ENCODE measurements around the gene GALNT18.

Gene GALNT18

DNA sequence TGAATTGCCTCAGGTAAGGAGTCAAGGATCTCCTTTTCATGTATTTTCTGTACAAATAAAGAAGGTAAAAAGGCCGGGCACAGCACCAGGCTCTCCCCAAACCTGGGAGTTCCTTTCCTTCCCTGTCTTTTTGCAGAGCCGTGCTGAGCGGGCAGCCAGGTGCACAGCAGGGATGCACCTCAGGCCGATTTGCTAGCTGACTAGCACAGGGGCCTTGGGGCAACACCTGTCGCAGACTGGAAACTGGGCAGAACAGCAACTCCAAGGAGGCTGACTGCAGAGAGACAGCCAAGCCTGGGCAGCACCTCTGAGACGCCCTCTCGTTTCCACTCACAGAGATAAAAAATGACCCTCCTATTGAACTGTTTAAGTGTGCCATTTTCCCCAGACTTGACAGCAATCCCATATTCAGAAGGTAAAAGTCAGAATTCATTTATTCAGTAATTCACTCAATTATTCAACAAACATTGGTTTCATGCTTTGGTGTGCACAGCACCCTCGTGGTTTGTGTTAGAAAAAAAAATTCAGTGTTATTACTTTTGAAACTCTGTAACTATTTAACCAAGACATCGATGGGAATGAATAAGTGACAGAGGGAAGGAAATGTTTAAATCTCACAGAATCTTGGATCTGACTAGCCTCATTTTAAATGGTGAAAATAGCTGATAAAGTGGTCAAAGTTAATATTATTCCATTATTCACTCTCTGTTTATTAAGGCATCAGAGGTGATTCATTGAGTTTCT, 120.9 kb downstream of the GALNT18 start:
- no peak for DNase-seq (ENCODE audit: low read depth, low spot score)

- DNase-seq (ENCODE audit: low read depth, low spot score), result no peak
Observed at GRCh38 chr11:11499300-11499699, 122.5 kb downstream of the GALNT18 start.

- no peak for DNase-seq (ENCODE audit: low read depth, low spot score)
Observed at GRCh38 chr11:11498195-11498594, 123.6 kb downstream of the GALNT18 start.

- no peak for DNase-seq (ENCODE audit: low read depth, low spot score)
Observed at GRCh38 chr11:11496879-11497278, 124.9 kb downstream of the GALNT18 start.

DNA sequence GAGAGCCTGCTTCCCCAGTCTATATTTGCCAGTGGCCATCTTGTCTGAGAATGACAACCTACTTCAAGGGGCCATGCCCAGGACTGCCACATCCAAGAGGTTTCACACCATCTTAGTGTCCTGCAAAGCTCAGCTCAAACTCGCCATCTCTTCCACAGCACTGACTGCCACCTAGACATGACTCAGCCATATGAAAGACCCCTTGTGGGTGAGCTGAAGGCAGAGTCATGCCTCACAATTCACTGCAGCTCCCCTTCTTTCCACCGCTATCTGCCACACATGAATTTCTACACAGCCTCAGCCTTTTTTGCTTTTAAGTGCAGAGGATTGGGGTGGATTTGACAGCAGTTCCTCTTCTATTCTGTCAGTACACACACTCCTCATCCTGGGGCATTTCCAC, 127.5 kb downstream of the GALNT18 start:
- no peak for DNase-seq (ENCODE audit: low read depth, low spot score)

DNA sequence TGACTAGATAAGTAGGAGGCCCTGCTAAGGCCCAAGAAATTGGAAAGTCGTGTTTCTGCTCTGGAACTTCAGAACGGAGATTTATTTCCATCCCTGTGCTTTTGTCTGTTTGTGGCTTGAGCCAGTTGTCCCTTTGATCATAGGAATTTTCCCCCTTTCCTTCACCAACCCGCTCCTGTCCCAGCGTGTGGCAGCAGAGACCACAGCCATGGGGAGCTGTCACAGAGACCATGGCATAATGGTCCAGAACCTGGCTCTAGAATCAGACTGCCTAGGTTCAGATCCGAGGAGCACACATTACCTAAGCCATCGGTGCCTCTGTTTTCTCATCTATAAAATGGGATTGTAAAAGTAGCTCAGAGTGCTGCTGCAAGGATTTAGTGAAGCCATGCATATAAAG, 128.1 kb downstream of the GALNT18 start:
- DNase-seq (ENCODE audit: low read depth, low spot score), result no peak

- no peak for DNase-seq (ENCODE audit: low read depth, low spot score)
Observed at GRCh38 chr11:11491589-11491988, 130.2 kb downstream of the GALNT18 start.

GRCh38 chr11:11491014-11491413, 130.8 kb downstream of the GALNT18 start:
- no peak for DNase-seq (ENCODE audit: low read depth, low spot score)

- no peak for DNase-seq (ENCODE audit: low read depth, low spot score)
Observed at GRCh38 chr11:11486423-11486822, 135.4 kb downstream of the GALNT18 start.

- DNase-seq (ENCODE audit: low read depth, low spot score), result no peak
Observed at GRCh38 chr11:11486002-11486401, 135.8 kb downstream of the GALNT18 start.

- DNase-seq (ENCODE audit: low read depth, low spot score), result no peak
Observed at GRCh38 chr11:11483627-11484026, 138.2 kb downstream of the GALNT18 start.

DNA sequence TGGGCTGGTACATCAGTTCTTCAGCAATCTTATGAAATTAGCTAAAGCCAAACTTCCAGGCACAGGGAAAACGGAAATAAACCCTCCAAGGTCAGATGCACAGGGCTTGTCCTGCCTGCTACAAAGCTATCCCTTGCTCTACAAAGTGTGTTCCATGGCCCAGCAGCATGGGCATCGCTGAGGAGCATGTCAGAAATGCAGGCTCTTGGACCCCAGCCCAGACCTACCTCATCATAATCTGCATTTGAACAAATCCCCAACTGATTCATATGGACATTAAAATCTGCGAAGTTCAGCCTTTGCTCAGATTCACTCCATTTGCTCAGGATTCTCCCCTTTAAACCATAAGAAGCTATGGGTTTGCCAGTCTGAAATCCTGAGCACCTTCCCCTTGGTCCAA, 139.1 kb downstream of the GALNT18 start:
- no peak for DNase-seq (ENCODE audit: low read depth, low spot score)

GRCh38 chr11:11481371-11481770, 140.4 kb downstream of the GALNT18 start:
- DNase-seq (ENCODE audit: low read depth, low spot score), result no peak

DNA sequence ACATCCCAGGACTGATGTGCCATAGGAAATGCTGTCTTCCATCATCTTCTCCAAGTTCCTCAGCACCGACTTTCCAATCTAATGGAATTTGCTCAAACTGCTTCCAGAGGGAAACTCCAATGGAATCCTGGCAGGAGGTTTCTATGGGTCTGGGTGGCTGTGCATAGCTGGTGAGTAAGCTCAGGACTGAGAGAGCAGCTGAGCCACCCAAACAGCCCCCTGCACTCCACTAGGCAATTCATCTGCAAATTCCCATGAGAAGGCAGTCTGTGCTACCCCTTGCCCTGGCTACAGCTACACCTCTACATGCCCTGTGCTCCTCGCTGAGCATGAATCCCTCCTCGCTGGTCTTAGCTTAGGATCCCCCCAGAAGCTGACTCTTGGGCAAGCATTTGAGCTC, 140.8 kb downstream of the GALNT18 start:
- no peak for DNase-seq (ENCODE audit: low read depth, low spot score)

DNA sequence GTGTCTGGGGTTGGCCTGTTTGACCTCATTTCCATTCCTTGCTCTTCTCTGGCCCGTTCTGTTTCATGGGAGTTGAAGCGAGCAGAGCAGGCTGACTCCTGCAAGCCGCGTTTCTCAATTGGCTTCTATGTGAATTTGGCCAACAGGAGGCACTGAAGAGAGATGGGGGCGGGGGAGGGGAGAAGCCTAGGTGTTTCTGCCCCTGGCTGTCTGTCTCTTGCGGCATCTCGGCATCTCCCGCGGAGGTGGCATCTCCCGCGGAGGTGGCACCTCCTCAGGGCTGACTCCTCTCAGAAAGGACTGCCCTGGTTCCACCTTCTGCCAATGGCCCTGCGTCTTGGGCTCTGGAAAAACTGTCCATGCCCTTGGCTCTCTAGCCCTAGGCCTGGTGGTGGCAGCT, 143.1 kb downstream of the GALNT18 start:
- no peak for DNase-seq (ENCODE audit: low read depth, low spot score)

GRCh38 chr11:11477695-11478420, 143.9 kb downstream of the GALNT18 start:
- no peak for DNase-seq (ENCODE audit: low read depth, low spot score)

GRCh38 chr11:11476971-11477645, 144.7 kb downstream of the GALNT18 start:
- no peak for DNase-seq (ENCODE audit: low read depth, low spot score)

GRCh38 chr11:11476499-11476898, 145.3 kb downstream of the GALNT18 start:
- no peak for DNase-seq (ENCODE audit: low read depth, low spot score)

- no peak for DNase-seq (ENCODE audit: low read depth, low spot score)
Observed at GRCh38 chr11:11472106-11472505, 149.7 kb downstream of the GALNT18 start.

DNA sequence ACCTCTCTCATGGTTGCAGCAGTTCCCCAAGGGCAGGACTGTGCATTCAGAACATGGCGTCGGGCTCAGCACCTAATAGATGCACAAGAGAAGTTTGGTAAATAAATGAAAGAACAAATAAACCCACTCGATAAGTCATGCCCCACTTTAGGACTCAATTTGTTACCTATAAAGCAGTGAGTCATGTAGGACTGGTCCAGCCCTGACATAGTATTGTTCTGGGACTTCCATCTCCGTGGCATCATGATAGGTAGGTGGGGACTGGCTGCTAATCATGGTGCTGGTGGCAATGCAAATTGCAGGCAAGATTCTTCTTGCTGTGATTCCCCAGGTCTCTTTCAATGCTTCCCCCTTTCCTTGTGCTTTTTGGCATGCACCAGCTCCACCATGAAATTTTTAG, 150.6 kb downstream of the GALNT18 start:
- no peak for DNase-seq (ENCODE audit: low read depth, low spot score)

GRCh38 chr11:11468954-11469353, 152.9 kb downstream of the GALNT18 start:
- DNase-seq (ENCODE audit: low read depth, low spot score), result no peak

DNA sequence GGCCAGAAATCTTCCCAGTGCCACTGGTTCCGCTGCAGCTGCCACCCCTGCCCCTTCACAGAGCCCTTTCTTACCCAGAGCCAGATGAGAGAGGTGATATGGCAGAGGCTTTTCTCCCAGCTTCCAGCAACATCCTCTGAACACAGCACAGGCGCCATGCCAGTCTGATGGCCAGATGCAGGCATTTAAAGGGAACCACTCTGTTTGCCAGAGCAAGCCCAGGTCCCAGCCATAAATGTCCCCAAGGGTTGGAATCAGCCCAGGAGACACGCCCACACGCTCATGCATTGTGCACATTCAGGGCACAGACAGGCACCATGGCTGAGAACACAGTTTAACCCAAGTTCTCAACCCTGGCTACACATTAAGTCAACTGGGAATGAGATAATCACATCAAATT, 154.5 kb downstream of the GALNT18 start:
- no peak for DNase-seq (ENCODE audit: low read depth, low spot score)

DNA sequence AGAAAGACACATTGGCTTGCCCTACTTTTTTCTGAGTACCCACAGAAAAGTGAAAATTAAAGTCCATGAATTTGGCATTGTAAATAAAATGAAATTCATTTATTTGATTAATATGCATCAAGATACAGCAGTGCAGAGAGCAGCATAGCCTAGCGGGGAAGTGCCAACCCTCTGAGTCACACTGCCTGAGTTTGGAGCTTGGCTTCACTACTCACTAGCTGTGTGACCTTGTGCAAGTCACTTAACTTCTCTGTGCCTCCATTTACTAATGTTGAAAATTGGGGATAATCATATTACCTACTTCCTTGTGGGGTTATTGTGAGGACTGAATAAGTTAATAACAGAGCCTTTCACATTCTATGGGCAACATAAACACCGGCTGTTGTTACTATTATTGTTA, 157.2 kb downstream of the GALNT18 start:
- DNase-seq (ENCODE audit: low read depth, low spot score), result no peak
